ENCODE data around the gene SLC25A47. TPM values are rescaled to one million over a fixed set of nuclear protein-coding genes. Genes with fewer than 3 reads are reported as not detected.

SLC25A47 gene
- total RNA-seq, 2 donors from 2014 or later: not detected

- DNase-seq: no peak
- H3K4me1 ChIP-seq: peaks cover 3% of the 10 kb centered on the region
- no peaks in the 10 kb centered on the region for H3K9me3 ChIP-seq
- no peak for TF ChIP-seq CTCF (IDR thresholded peaks at IDR 0.05)
- H3K36me3 ChIP-seq: no peaks in the 10 kb centered on the region
- H3K27ac ChIP-seq: no peak overlapping the region
- intact Hi-C loops (cut with DNase I): no loop called here
- H3K9ac ChIP-seq (ENCODE audit: low read depth in 2 of 2, low read length in 2 of 2): peak overlapping the region in 1 of 2 donors; percentile 58
- H3K27me3 ChIP-seq: no peaks in the 10 kb centered on the region
- peak overlapping the region; percentile 81 for H3K4me3 ChIP-seq
Observed at GRCh38 chr14:100283984-100284881, 38.9 kb upstream of the SLC25A47 start.

- DNase-seq: peak; percentile 71
- Histone ChIP-seq H3K36me3 (no peaks in the 10 kb centered on the region), H3K4me1 (peaks cover 3% of the 10 kb centered on the region), H3K27ac (peak overlapping the region; percentile 85), H3K9ac (ENCODE audit: low read depth in 2 of 2, low read length in 2 of 2) (peak overlapping the region; percentile 63 to 98), H3K27me3 (no peaks in the 10 kb centered on the region), H3K9me3 (no peaks in the 10 kb centered on the region), H3K4me3 (peak overlapping the region; percentile 81)
- TF ChIP-seq CTCF (IDR thresholded peaks at IDR 0.05): peak; percentile 92
- intact Hi-C loops (cut with DNase I): no loop called here
Observed at GRCh38 chr14:100285021-100285912, 37.9 kb upstream of the SLC25A47 start.

- Histone ChIP-seq H3K36me3 (no peaks in the 10 kb centered on the region), H3K27ac (peak overlapping the region; percentile 85), H3K9ac (ENCODE audit: low read depth in 2 of 2, low read length in 2 of 2) (peak overlapping the region; percentile 63 to 98), H3K9me3 (no peaks in the 10 kb centered on the region), H3K4me3 (peak overlapping the region; percentile 81), H3K27me3 (no peaks in the 10 kb centered on the region), H3K4me1 (peaks cover 3% of the 10 kb centered on the region)
- DNase-seq: no peak
- intact Hi-C loops (cut with DNase I): no loop called here
- no peak for TF ChIP-seq CTCF (IDR thresholded peaks at IDR 0.05)
Observed at GRCh38 chr14:100285913-100286400, 37.2 kb upstream of the SLC25A47 start.

GRCh38 chr14:100286484-100287191 lies 36.5 kb upstream of the SLC25A47 start:
- Histone ChIP-seq H3K9me3 (no peaks in the 10 kb centered on the region), H3K27ac (no peak overlapping the region), H3K4me1 (peaks cover 3% of the 10 kb centered on the region), H3K9ac (ENCODE audit: low read depth in 2 of 2, low read length in 2 of 2) (no peak overlapping the region), H3K36me3 (no peaks in the 10 kb centered on the region), H3K4me3 (no peak overlapping the region), H3K27me3 (no peaks in the 10 kb centered on the region)
- DNase-seq: no peak
- no peak for TF ChIP-seq CTCF (IDR thresholded peaks at IDR 0.05)
- intact Hi-C loops (cut with DNase I): no loop called here
